MV-4-11 (cell line): ENCODE data around the gene HOXA13.
A peak's percentile ranks its signal among the peaks of the same experiment; 100 is the strongest.

Source experiments
- DNase-seq: peaks from one replicate; lab custom pipeline; 2025; lab: John Stamatoyannopoulos, UW

Gene HOXA13

DNA sequence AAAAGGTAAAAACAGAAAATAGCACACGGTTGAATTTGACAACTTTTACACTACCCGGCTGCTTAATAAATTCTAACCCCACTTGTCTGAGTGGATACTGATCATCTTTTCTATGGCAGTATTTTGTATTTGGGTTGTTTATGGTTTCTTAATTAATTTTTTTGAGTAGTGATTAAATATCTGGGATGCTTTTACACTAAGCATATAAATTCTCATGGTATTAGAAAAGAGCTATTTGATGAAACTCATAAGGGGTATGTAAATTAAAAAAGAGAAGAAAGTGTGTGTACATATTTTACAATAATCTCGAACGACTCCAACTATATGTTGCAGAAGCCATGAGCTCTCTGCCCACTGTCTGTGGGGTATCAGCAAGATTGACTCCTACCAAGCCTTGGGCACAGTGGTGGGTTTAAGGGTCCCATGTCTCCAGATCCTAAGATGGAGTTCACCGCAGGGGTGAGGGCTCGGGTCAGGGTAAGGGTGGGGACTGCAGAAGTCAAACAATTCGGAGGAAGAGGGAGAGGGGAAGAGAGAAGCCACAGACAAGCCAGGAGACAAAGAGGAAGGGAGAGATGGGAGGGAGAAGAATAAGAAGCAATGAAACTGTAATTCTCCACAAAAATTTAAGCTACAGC, 7.6 kb upstream of the HOXA13 start:
- no peak for DNase-seq

DNA sequence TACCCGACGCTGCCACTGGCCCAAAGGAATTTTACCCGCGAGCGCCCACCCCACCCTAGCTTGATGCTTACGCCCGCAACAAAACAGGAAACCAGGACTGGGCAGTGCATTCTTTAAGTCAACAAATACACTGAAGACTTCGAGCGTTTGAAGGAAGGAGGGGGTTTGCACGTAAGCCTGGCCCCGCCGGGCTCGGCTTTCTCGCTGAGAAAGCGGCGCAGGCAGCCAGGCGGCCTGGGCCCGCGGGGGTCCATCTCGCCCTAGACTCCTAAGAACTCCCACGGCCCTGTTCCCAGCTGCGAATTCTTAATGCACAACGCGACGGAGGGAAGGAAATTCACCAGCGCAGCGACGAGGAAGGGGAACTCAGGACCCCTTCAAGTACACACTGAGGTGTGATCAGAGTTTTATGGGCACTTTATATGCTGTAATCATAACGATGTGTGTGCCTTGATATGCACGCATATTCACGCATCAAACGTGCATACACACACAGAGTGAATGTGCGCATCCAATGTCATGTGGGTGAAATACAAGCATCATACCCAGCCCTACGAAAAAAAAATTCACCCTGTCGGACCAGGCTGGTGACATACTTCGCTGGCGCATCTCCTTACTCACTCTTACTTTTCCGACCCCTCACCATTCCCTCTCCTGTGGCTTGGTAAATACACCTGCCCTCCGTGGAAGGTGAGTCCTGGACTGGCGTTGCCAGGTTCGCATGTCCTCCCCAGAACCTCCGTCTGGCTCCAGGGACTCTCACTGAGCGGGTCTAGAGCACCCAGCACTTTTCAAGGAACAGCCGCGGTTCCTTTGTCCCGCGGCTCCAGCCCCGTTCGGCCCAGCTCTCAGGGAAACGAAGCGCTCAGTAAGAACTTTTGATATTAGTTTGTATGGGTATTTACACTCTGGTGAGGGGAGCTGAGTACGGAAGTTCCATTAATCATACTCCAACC, 5.7 kb upstream of the HOXA13 start:
- no peak for DNase-seq

DNA sequence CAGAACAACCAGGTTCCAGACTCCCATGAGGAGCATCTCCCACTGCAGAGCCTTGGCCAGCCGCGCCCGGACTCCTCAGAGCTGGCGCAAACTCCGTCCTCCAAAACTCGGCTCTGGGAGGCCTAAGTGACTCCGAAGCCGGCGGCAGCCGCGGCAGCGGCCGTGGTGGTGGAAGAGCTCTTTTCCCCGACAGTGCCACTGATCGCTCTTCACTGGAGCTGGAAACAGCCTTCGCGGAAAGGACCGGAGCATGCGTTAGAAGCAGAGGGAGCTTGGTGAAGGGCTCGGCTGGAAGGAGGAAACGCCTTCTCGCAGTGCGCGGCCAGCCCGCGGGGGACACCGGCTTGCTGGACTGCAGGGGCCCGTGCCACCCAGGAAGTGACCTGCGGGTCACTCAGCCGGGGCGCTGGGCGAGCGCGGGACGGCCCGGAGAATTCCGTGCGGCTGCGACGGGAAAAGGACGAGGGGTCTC, 5.0 kb upstream of the HOXA13 start:
- DNase-seq = no peak

DNA sequence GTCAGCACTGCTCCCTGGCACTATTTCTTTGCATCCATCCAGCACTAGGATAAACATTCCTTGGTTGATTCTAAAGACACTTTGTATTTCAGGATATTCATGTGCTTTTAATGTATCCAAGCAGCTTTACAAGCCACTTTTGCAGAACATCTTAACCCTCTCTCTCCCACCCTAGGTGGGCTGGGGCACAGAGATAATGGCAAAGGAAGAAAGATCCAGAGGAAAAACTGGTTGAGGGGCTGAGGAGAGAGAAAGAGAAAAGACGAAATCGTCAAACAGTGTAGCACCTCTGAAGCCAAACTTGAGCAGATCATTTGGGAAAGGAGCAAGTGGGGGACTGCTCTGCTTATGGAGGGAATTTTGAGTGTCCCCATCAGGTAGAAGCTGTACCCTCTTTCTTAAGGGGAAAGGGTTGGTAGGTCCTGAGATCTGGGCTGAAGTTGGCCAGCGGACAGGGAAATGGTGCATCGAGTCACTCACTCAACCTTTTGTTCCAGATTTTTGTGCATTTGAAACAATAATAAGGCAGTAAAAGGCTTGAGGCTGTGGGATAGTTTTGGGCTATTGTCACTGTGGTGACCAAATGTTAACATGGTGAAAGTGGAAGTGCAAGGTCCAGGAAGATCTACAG, 4.2 kb upstream of the HOXA13 start:
- DNase-seq = no peak

DNA sequence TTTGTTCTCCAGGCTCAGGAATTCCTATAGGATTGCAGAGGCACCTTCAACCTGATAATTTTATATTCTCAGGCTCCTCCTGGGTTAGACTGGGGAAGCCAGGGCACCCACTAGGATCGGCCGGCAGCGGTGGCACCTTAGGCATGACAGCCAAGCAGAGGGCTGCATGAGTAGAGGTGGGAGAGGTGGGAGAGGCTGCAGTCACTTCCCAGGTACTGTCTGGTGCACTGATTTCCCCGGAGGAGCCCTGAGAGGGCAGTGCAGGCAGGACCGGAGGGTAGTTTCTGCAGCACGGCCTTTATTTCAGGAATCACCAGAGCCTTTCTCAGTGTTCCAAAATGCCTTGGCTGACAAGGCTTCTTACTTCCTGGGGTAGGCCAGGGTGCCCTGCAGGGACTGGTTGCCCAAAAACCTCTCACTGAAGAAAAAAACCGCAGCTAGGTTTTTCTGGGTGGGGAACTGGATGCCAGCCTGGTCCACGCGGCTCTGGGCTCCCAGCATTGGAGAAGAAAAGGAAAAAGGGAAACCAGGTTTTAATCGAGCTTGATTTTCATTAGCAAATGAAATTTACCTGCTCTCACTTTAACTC, 3.6 kb upstream of the HOXA13 start:
- DNase-seq = no peak

DNA sequence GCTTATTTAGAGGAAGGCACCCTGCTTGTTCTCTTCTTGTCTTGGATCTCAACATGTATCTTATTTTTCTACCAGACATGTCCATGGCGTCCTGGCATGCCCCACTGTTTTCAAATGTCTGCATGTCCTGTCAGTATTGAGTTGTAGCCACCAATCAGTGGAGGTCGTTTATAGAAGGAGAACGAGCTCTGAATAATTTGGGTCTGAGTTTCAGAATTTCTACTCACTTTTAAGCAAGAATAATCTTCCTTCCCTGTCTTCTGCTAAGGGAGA, 2.9 kb upstream of the HOXA13 start:
- no peak for DNase-seq

DNA sequence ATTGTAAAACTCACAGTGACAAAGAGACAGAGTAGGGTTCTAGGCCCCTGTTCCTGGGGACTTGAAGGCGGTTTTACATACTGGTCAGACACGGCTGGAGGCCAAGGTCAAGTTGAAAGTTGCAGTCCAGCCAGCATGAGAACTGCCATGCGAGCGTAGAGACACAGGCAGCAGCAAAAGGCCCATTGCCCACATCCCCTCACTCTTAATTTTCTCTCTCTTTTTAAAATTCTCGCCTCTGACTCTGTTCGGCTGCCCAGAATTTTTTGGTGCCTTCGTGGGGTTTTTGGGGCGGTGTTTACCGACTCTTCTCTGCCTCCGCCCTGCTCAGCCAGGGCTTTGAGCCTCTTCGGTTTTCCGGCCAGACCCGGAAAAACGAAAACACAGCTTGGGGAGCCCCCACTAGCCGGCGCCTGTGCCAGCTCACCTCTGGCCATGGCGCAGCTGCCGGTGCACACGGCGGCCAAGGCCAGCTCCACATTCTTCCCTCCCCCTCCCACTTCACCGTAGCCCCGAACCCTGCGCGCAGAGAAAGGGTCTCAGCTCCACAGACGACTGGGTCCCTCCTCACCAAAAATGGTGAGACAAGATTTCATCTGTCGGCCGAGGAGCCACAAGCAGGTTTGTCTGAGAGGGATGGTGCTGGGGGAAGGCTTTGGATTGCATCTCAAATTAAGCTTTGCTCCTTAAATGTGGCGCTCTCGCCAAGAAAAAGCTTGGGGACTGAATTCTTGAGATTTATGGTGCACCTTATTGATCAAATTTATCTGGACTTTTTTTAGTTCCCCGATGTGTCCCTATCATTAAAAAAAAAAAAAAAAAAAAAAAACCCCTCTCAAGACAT, 2.3 kb upstream of the HOXA13 start:
- DNase-seq = no peak

DNA sequence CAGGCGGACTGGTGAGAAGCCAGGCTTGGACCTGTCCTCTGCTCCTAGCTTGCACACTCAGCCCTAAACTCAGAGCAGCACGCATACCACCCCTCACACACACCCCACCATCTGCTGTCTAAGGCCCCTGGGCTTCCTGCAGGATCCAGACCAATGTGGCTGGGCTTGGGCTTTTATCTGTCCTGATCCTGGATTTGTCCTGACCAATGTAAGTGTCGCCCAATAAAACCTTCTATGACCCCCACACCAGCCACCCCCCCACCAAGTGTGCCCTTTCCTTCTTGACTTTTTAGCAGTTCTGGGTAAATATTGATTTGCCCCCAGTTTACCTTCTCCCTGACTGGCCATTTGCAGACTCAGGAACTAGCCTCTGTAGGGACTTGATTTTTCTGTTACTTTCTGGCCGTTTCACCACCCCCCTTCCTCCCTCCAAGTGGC, 1.7 kb upstream of the HOXA13 start:
- no peak for DNase-seq

DNA sequence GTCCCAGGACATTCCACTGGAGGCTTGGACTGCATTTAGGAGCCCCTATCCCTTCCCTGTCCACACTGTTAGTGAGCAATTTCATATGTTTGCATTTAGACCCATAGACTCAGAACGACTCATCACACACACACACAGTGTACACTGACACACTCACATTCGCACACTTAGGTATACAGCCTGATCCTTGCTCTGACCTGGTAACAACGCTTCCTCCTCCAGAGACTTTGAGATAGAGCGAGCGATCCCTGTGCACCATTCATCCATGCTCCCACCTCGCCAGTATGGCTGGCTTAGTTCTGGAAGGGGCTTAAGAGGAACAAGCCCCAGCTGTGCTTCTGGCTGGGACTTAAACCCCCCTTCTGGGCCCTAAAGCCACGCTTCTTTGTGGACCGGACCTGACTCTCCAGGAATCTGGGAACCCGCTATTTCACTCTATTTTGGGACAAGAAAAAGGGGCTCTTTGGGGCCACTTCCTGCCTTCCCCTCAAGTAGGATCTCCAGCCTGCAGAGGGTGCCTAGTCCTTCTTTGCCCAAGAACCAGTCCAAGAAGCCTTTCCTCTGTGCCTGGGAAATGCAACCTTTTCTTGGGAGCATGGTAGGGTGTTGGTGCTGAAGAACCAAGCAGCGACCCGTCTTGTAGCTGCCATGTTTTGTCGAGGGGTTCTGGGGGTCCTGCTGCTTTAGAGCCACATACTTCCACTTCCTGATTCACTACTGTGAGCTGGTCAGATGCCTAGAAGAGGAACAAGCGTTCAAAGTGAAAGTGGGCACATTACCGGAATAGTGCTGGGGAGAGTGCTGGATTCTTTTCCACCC, 1.1 kb upstream of the HOXA13 start:
- DNase-seq = peak; percentile 83

DNA sequence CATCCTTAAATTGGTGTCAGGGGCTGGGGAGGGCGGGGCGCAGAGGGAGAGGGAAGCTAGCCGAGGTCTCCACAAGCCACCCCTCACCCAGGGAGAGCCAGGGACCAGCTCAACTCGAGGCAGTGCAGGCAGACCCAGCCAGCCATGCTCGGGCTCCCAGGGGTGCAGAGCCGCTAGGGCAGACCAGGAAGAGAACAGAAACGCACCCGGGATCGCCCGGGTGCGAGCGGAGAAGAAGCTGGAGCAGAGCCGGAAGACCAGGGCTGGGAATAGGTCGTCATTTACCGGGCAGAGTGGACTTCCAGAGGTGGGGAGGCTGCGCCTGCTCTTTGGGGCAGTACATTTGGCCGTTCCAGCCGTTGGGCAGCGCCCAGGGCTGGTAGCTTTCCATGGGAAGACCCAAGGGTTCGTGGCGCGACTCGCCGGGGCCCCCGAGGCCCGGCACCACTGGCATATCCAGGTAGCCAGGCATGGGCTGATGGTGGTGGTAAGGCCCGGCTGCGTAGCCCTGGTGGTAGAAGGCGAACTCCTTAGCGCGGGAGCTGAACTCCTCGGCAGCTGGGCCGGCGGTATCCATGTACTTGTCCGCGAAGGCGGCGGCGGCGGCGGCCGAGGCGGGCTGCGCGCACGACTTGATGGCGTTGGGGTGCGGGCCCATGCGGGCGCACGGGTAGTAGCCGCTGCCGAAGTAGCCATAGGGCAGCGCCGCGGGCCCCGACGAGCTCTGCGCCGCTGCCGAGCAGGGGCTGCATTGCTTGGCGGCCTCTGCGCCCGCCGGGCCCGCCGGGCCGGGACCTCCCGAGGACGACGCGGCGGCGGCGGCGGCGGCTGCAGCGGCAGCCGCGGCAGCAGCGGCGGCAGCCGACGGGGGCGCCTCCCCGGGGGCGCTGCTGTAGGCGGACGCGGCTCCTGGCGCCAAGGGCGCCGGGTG, 755 bp downstream of the HOXA13 start:
- DNase-seq = no peak

DNA sequence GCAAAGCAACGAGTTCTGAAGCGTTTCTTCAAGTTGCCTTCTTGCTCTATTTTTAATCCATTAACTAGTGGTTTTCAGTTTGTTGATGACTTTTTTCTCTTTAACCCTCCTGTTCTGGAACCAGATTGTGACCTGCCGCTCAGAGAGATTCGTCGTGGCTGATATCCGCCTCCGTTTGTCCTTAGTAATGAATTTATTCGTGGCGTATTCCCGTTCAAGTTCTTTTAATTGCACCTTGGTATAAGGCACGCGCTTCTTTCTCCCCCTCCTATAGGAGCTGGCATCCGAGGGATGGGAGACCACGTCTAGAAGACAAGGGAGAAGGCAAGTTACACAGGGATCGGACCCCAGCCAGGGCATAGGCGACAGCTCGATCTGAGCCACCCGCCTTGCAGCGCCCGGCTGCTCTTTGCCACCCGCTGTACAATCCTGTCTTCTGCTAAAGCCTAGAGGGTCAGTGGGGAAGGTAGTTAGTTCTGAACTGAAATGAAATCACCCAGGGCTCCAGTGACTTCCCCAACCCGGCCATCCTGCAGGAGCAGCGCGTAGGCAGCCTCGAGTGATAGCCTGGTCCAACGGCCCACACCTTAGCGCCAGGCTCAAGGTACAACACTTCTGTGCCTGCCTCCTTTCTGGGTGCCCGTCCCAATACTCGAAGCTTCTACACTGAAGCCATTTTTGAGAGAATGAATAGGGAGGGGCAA, 1.6 kb downstream of the HOXA13 start:
- no peak for DNase-seq

DNA sequence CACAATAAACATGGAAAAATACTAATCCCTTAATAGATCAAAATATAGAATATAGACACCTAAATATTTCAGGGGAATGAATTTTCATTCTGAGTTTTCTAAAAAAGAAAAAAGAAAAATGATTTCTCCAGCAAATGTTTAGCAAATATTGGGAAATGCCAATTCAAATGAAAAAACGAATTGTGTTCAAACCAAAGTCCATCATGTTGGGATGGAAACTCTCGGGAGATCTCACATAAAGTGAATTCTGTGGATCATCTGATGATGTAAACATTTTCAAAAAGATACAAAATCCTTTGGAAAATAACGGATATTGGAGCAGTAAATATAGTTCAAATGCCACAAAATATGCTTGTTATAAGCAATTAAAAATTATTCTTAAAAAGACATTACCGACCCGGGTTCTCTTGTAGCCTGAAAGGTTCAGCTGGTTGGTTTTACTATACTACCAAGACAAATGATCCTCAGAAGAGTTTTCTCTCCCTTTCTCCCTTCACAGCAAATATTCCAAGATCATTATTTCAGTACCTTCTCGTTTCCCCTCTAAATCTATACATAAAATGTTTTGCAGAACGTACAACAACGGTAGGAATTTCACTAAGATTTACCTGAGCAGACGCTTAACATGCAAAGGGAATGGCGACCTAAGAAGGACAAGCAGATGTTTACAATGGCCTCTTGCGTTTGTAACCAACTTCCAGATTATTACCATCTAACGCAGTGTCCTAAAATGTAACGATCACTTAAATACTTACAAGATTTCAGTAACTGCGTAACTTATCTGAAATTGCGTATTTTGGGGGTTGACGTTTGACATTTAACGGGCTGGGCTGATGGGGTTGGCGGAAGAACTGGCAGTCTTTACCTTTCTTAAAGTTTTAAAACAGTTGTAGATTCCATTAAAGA, 2.5 kb downstream of the HOXA13 start:
- no peak for DNase-seq

DNA sequence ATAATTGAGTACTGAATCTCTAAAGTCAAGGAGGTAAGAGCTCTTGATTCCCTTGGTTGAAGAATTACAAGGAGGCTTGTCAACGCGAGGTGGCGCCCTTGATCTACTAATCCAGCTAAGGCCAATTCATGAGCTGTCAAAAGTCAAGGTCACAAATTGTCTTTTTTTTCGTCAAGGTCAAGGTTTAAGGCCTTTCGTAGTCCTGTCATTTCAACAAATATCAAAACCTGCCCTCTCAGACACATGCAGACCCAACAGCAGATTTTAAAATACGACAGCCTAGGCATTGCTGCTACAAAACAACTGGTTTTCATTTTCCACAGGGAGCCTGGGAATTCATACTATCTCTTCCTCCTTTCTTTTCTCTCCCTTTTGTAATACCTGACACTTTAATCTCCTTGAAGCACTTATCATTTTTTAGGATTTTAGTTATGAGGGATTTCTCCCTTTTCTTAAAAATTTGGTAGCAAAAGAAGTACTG, 3.6 kb downstream of the HOXA13 start:
- peak; percentile 56 for DNase-seq

DNA sequence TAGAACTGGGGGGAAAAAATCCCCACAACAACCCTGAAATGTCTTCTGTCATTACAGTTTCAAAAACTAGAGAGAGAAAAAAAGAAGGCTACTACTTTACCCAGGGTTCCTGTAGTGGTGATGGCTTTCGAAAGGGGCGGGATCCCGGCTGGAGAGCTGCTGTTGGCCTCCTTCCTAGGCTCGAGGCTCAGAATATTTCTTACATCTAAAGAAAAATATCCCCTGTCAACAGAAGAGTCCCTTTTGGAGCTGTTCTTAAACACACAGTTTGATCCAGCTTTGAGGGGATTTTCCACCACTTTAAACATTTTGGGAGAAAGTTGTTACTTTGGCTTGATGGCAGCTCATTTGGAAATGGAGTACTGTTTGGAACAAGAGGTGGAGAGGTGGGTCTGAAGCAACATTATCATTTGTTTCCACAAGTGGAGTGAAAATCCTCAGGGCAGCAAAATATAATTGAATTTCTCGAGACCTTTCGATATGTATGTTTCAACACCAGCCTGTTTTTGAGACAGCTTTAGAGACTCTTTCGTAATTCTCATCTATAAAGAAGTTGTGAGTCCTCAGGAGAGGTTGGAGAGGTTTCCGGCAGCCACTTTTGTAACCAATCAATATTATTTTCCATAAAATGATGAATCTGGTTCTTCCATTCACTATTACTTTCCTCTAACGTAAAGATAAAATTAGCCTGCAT, 5.1 kb downstream of the HOXA13 start:
- peak; percentile 14 for DNase-seq

DNA sequence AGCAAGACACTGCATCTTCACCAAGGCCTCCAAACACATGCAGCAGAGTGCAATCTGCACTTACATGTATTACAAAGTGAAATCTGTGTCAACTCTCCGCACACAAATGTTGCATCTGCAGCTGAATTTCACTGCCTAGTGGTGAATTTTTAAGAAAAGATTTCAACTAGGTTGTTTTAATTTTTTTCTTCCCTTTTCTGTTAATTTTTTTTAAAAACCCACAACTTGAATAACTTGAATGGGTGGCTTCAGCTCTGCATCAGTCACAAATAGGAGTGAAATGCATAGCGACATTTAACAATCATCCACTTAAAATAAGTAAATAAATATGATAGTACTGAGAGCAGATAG, 5.9 kb downstream of the HOXA13 start:
- DNase-seq = no peak

DNA sequence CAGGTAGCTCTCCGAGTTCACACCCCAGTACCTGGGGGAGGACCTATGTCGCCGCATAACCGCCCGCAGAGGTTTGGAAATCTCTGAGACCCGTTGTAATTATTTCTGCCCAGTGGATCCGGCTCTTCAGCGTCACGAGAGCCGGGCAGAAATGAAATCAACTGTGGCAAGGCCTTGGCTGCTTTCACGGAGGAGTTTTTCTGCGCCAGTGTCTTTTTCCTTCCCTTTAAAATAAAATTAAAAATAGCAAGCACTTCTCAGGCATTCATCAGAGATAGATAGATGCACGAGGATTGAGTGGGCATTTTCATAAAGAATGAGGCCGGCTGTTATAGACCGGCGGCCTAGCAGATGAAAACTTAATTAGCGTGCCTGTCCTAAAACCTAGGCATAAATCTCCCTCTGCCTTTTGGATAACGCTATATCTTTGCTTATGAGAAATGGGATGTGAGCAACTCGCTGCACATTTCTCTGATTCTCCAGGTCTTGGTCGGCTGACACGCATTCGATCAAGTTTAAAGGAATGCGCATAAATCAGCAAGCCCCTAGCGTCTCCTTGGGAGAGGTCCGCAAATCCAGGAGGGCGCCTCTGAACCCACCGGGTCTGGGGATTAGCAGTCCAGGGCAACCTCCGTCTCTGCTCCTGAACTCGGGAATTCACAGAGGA, 6.4 kb downstream of the HOXA13 start:
- no peak for DNase-seq
